ENCODE data around the gene NPAT.

NPAT gene

GRCh38 chr11:108222574-108223347 lies at the start of gene NPAT, which contains the start of gene ATM:
Gene NPAT (minus strand): TSS chr11:108222638. CDS start chr11:108222536, 102 bp downstream.
Gene ATM (plus strand): TSS chr11:108223067. CDS start chr11:108227625, 4,558 bp downstream.
- DNase-seq (ENCODE audit: low spot score) = peak; percentile 98

- no peak for DNase-seq (ENCODE audit: low spot score)
Measured at GRCh38 chr11:108269583-108269982, 47.1 kb upstream of the NPAT start.

- DNase-seq (ENCODE audit: low spot score) = no peak
Measured at GRCh38 chr11:108253176-108253575, 30.7 kb upstream of the NPAT start.

- DNase-seq (ENCODE audit: low spot score) = no peak
Measured at GRCh38 chr11:108246885-108247284, 24.4 kb upstream of the NPAT start.

- DNase-seq (ENCODE audit: low spot score) = no peak
Measured at GRCh38 chr11:108246308-108246707, 23.9 kb upstream of the NPAT start.

GRCh38 chr11:108242422-108242821 lies 20.0 kb upstream of the NPAT start:
- no peak for DNase-seq (ENCODE audit: low spot score)

- no peak for DNase-seq (ENCODE audit: low spot score)
Measured at GRCh38 chr11:108241330-108242037, 19.0 kb upstream of the NPAT start.

GRCh38 chr11:108239076-108239475 lies 16.6 kb upstream of the NPAT start:
- no peak for DNase-seq (ENCODE audit: low spot score)

- no peak for DNase-seq (ENCODE audit: low spot score)
Measured at GRCh38 chr11:108237058-108237481, 14.6 kb upstream of the NPAT start.

- DNase-seq (ENCODE audit: low spot score) = no peak
Measured at GRCh38 chr11:108235633-108236032, 13.2 kb upstream of the NPAT start.

GRCh38 chr11:108235192-108235591 lies 12.8 kb upstream of the NPAT start:
- DNase-seq (ENCODE audit: low spot score) = no peak

- DNase-seq (ENCODE audit: low spot score) = no peak
Measured at GRCh38 chr11:108233277-108233945, 11.0 kb upstream of the NPAT start.

GRCh38 chr11:108228251-108228650 lies 5.8 kb upstream of the NPAT start:
- no peak for DNase-seq (ENCODE audit: low spot score)

GRCh38 chr11:108226036-108226435 lies 3.6 kb upstream of the NPAT start:
- DNase-seq (ENCODE audit: low spot score) = no peak

GRCh38 chr11:108224911-108225786 lies 2.7 kb upstream of the NPAT start:
- no peak for DNase-seq (ENCODE audit: low spot score)

- DNase-seq (ENCODE audit: low spot score) = no peak
Measured at GRCh38 chr11:108224366-108224765, 1.9 kb upstream of the NPAT start.

- DNase-seq (ENCODE audit: low spot score) = no peak
Measured at GRCh38 chr11:108223348-108224149, 1.1 kb upstream of the NPAT start.

- no peak for DNase-seq (ENCODE audit: low spot score)
Measured at GRCh38 chr11:108221911-108222573, 396 bp downstream of the NPAT start.

- no peak for DNase-seq (ENCODE audit: low spot score)
Measured at GRCh38 chr11:108221371-108221770, 1.1 kb downstream of the NPAT start.

GRCh38 chr11:108220721-108221336 lies 1.6 kb downstream of the NPAT start:
- DNase-seq (ENCODE audit: low spot score) = no peak

All from left forelimb (tissue), 1 donor.